ENCODE measurements around the gene HIBADH. TPM values are rescaled to one million over a fixed set of nuclear protein-coding genes. Genes with fewer than 3 reads are reported as not detected.

The HIBADH gene
- total and polyA plus RNA-seq, 9 of the 15 experiments (the other 6 are each of a cell fraction or from before 2014, with no cell fraction given), result 10.7 to 67.8 (median 36.9) TPM

DNA sequence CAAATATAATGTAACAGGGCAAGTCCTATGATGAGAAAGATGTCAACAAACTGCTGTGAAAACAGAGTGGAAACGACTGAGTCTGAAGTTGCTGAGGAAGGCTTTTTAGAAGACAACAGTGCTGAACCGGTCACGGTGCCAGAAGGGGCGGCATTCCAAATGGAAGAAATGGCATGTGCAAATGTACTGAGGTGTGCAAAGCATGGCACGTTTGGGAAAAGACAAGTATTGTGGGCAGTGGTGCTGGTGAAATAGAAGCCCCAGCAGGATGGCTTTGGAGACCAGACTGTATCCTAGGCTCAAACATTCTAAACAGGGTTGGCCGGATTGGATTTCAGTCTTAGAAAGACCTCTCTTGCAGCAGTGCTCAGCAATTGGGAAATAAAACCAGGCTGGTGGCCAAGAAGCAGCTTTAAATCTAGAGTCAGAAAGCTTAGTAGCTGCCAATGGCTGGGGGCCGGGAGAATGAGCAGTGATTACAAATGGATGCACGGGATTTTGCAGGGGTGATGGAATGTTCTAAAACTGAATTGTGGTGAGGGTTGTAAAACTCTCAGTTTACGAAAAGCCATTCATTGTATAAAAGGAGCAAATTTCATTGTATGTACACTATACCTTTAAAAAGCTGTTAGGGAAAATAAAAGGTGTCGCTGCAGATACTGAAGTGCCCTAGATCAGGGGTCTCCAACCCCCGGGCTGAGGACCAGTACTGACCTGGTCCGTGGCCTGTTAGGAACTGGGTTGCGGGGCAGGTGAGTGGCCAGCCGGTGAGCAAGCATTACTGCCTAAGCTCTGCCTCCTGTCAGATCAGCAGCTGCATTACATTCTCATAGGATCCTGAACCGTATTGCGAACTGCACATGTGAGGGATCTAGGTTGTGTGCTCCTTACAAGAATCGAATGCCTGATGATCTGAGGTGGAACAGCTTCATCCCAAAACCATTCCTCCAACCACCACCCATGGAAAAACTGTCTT is 141.6 kb downstream of the HIBADH start:
- no TSS peak for BruUV-seq (replicated peaks)
- Histone ChIP-seq H3K9me1 (ENCODE audit: control insufficient read depth, insufficient read depth, low read length) (no peaks in the 10 kb centered on the region), H3K4me3 (no peak overlapping the region), H4K20me1 (replicated peaks; ENCODE audit: control insufficient read depth, insufficient read depth, low read length) (no peaks in the 10 kb centered on the region), H3K27ac (ENCODE audit: extremely low read depth, low read depth, low read length) (no peak overlapping the region), H2AFZ (ENCODE audit: low read depth, low read length) (no peak overlapping the region), H3K9ac (ENCODE audit: insufficient read depth in 1 of 2, low read depth in 2 of 2, low read length in 2 of 2) (no peak overlapping the region), H3K79me2 (ENCODE audit: control insufficient read depth, insufficient read depth, low read length) (no peaks in the 10 kb centered on the region), H3K4me2 (ENCODE audit: insufficient read depth, low read length) (no peak overlapping the region), H3K36me3 (ENCODE audit: control insufficient read depth, insufficient read depth, low read length) (peaks cover 17% of the 10 kb centered on the region), H3K27me3 (ENCODE audit: control insufficient read depth in 2 of 2, insufficient read depth in 2 of 2, low read length in 2 of 2) (no peaks in the 10 kb centered on the region), H3K4me1 (replicated peaks in 1 of 2; ENCODE audit: control insufficient read depth in 2 of 2, insufficient read depth in 2 of 2, low read length in 2 of 2) (no peaks in the 10 kb centered on the region), H3K9me3 (replicated peaks; ENCODE audit: control insufficient read depth, insufficient read depth, low read depth, low read length) (no peaks in the 10 kb centered on the region)
- POLR2A ChIA-PET, result interaction anchor here (0.7 kb wide), 1 partner anchor 84 kb away, joined by 3 read pairs; no protein-coding TSS in a partner anchor
- CTCF ChIA-PET (ENCODE audit: low intra/inter-chr PET ratio), result no interaction called here
- ATAC-seq (no peak), FAIRE-seq (no peak), DNase-seq (ENCODE audit: extremely low read depth in 1 of 4, low spot score in 3 of 4) (no peak)
- intact Hi-C loops (cut with micrococcal nuclease) (no loop called here), in situ Hi-C loops (cut with MboI) (no loop called here)
- WGBS (ENCODE audit: insufficient coverage, low coverage, missing lambda C conversion rate), result 79% methylated on average over 17 of the region's 17 CpGs
- TF ChIP-seq, protein P1, sequence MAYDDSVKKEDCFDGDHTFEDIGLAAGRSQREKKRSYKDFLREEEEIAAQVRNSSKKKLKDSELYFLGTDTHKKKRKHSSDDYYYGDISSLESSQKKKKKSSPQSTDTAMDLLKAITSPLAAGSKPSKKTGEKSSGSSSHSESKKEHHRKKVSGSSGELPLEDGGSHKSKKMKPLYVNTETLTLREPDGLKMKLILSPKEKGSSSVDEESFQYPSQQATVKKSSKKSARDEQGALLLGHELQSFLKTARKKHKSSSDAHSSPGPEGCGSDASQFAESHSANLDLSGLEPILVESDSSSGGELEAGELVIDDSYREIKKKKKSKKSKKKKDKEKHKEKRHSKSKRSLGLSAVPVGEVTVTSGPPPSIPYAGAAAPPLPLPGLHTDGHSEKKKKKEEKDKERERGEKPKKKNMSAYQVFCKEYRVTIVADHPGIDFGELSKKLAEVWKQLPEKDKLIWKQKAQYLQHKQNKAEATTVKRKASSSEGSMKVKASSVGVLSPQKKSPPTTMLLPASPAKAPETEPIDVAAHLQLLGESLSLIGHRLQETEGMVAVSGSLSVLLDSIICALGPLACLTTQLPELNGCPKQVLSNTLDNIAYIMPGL (CRISPR knock-in tag; IDR thresholded peaks at IDR 0.05), result no peak
- TF ChIP-seq, protein P2, sequence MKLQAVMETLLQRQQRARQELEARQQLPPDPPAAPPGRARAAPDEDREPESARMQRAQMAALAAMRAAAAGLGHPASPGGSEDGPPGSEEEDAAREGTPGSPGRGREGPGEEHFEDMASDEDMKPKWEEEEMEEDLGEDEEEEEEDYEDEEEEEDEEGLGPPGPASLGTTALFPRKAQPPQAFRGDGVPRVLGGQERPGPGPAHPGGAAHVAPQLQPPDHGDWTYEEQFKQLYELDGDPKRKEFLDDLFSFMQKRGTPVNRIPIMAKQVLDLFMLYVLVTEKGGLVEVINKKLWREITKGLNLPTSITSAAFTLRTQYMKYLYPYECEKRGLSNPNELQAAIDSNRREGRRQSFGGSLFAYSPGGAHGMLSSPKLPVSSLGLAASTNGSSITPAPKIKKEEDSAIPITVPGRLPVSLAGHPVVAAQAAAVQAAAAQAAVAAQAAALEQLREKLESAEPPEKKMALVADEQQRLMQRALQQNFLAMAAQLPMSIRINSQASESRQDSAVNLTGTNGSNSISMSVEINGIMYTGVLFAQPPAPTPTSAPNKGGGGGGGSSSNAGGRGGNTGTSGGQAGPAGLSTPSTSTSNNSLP (IDR thresholded peaks at IDR 0.05; ENCODE audit: borderline replicate concordance, low read depth, low read length), result no peak
- TF ChIP-seq, protein P3, sequence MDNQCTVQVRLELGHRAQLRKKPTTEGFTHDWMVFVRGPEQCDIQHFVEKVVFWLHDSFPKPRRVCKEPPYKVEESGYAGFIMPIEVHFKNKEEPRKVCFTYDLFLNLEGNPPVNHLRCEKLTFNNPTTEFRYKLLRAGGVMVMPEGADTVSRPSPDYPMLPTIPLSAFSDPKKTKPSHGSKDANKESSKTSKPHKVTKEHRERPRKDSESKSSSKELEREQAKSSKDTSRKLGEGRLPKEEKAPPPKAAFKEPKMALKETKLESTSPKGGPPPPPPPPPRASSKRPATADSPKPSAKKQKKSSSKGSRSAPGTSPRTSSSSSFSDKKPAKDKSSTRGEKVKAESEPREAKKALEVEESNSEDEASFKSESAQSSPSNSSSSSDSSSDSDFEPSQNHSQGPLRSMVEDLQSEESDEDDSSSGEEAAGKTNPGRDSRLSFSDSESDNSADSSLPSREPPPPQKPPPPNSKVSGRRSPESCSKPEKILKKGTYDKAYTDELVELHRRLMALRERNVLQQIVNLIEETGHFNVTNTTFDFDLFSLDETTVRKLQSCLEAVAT (IDR thresholded peaks at IDR 0.05), result no peak
- TF ChIP-seq, protein P4, sequence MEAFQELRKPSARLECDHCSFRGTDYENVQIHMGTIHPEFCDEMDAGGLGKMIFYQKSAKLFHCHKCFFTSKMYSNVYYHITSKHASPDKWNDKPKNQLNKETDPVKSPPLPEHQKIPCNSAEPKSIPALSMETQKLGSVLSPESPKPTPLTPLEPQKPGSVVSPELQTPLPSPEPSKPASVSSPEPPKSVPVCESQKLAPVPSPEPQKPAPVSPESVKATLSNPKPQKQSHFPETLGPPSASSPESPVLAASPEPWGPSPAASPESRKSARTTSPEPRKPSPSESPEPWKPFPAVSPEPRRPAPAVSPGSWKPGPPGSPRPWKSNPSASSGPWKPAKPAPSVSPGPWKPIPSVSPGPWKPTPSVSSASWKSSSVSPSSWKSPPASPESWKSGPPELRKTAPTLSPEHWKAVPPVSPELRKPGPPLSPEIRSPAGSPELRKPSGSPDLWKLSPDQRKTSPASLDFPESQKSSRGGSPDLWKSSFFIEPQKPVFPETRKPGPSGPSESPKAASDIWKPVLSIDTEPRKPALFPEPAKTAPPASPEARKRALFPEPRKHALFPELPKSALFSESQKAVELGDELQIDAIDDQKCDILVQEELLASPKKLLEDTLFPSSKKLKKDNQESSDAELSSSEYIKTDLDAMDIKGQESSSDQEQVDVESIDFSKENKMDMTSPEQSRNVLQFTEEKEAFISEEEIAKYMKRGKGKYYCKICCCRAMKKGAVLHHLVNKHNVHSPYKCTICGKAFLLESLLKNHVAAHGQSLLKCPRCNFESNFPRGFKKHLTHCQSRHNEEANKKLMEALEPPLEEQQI (IDR thresholded peaks at IDR 0.05), result no peak
- TF ChIP-seq, protein P5, sequence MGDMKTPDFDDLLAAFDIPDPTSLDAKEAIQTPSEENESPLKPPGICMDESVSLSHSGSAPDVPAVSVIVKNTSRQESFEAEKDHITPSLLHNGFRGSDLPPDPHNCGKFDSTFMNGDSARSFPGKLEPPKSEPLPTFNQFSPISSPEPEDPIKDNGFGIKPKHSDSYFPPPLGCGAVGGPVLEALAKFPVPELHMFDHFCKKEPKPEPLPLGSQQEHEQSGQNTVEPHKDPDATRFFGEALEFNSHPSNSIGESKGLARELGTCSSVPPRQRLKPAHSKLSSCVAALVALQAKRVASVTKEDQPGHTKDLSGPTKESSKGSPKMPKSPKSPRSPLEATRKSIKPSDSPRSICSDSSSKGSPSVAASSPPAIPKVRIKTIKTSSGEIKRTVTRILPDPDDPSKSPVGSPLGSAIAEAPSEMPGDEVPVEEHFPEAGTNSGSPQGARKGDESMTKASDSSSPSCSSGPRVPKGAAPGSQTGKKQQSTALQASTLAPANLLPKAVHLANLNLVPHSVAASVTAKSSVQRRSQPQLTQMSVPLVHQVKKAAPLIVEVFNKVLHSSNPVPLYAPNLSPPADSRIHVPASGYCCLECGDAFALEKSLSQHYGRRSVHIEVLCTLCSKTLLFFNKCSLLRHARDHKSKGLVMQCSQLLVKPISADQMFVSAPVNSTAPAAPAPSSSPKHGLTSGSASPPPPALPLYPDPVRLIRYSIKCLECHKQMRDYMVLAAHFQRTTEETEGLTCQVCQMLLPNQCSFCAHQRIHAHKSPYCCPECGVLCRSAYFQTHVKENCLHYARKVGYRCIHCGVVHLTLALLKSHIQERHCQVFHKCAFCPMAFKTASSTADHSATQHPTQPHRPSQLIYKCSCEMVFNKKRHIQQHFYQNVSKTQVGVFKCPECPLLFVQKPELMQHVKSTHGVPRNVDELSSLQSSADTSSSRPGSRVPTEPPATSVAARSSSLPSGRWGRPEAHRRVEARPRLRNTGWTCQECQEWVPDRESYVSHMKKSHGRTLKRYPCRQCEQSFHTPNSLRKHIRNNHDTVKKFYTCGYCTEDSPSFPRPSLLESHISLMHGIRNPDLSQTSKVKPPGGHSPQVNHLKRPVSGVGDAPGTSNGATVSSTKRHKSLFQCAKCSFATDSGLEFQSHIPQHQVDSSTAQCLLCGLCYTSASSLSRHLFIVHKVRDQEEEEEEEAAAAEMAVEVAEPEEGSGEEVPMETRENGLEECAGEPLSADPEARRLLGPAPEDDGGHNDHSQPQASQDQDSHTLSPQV (IDR thresholded peaks at IDR 0.05), result no peak
- TF ChIP-seq TCF7L2 (IDR thresholded peaks at IDR 0.05; ENCODE audit: low read depth, low read length), result no peak
- TF ChIP-seq NBN (IDR thresholded peaks at IDR 0.05; ENCODE audit: low read depth), result no peak
